Upper lobe of left lung (tissue), 6 donors: ENCODE data around the gene COL17A1. TPM values are rescaled to one million over a fixed set of nuclear protein-coding genes. Genes with fewer than 3 reads are reported as not detected.

Source experiments
- ATAC-seq, 2 donors: fragments of 200-7000 bp; cut with Tn5 transposase; one replicate each; pipeline ENCODE4 v1.9.1; 2022; ENCODE audit warnings: mild to moderate bottlenecking in 2 of 2, moderate library complexity in 2 of 2; ENCODE audit not compliant: low FRiP score in 2 of 2
- DNase-seq, 2 donors: peaks; one replicate each; pipeline ENCODE4 v3.0.0-alpha.2; 2019 to 2020
- H3K27ac ChIP-seq, 4 donors: fragments of 200-600 bp; sonication (generic); one replicate each; pipeline ENCODE4 v1.5.1; 2016 to 2019
- H3K27me3 ChIP-seq, 4 donors: fragments of 200-600 bp; sonication (generic); one replicate each; pipeline ENCODE4 v1.5.1; 2017 to 2019
- H3K36me3 ChIP-seq, 4 donors: fragments of 200-600 bp; sonication (generic); one replicate each; pipeline ENCODE4 v1.5.1; 2016 to 2019
- H3K4me1 ChIP-seq, 4 donors: fragments of 200-600 bp; sonication (generic); one replicate each; pipeline ENCODE4 v1.5.1; 2018 to 2019
- H3K4me3 ChIP-seq, 4 donors: fragments of 200-600 bp; sonication (generic); one replicate each; pipeline ENCODE4 v1.5.1; 2017 to 2019; ENCODE audit warnings: mild to moderate bottlenecking in 2 of 4, moderate library complexity in 1 of 4
- H3K9me3 ChIP-seq, 4 donors: fragments of 200-600 bp; sonication (generic); one replicate each; pipeline ENCODE4 v1.5.1; 2018 to 2019
- CTCF ChIP-seq, 6 experiments: fragments of 450-650 bp in 4 of 6; fragments of 200-600 bp in 2 of 6; sonication (generic) in 2 of 6; IDR thresholded peaks; one replicate each; pipeline ENCODE4 v1.5.1; 2016 to 2019; ENCODE audit warnings: antibody characterized with exemption in 6 of 6
- EP300 ChIP-seq, 4 donors: sonication (generic); formaldehyde crosslinking; IDR thresholded peaks; one replicate each; pipeline ENCODE4 v1.5.1; 2017; ENCODE audit warnings: antibody characterized with exemption in 4 of 4, control low read depth in 2 of 4
- POLR2A ChIP-seq, 4 donors: fragments of 450-650 bp; IDR thresholded peaks; one replicate each; pipeline ENCODE4 v1.5.1; 2016 to 2017; ENCODE audit warnings: antibody characterized with exemption in 4 of 4, mild to moderate bottlenecking in 2 of 4
- POLR2AphosphoS5 ChIP-seq, 2 donors: sonication (generic); formaldehyde crosslinking; IDR thresholded peaks; one replicate each; pipeline ENCODE4 v1.5.1; 2017; ENCODE audit warnings: antibody characterized with exemption in 2 of 2
- WGBS, 2 donors: methylation state at CpG; one replicate each; pipeline ENCODE4 v1.1.5; 2017 to 2018; 5-methylcytosine and 5-hydroxymethylcytosine counted together
- total RNA-seq, 6 donors: library from RNA; depleted of rRNA in 4 of 6; stranded (reverse); fragments of >200 nt in 4 of 6; gene quantifications; one replicate each; pipeline versions ENCODE4 v1.1.0 to v1.2.1, GENCODE V29; 2016 to 2021
- donor health status: DM: no; HTN: no; CAD: no; lungs with moderate emphysema.
- donor health status: DM: no; HTN: yes; CAD: no; lungs with severe emphysema.

Gene COL17A1
- total RNA-seq = 1 to 10 TPM; 1.0 to 2.0 (median 1.6) TPM

GRCh38 chr10:104085801-104086400 is at the start of gene COL17A1:
TSS of gene COL17A1 (minus strand) at chr10:104085880. CDS start at chr10:104080673, 5,207 bp downstream.
- no peaks in the 10 kb centered on the region for H3K9me3 ChIP-seq
- H3K27me3 ChIP-seq = no peaks in the 10 kb centered on the region
- DNase-seq (no peak), ATAC-seq (no peak)
- 87% methylated on average over 3 of the region's 3 CpGs for WGBS, 2 donors
- no peaks in the 10 kb centered on the region for H3K36me3 ChIP-seq
- H3K4me3 ChIP-seq = no peak within 1 kb of the TSS
- no peak for TF ChIP-seq CTCF (IDR thresholded peaks at IDR 0.05)
- TF ChIP-seq EP300 (IDR thresholded peaks at IDR 0.05) = no peak
- H3K4me1 ChIP-seq = peaks cover 0 to 6% (median under 1%) of the 10 kb centered on the region in 4 donors
- peak within 1 kb of the TSS in 1 of 4 donors; percentile 20 for H3K27ac ChIP-seq

- H3K4me3 ChIP-seq = no peak overlapping the region
- TF ChIP-seq POLR2AphosphoS5 (IDR thresholded peaks at IDR 0.05) (no peak), EP300 (IDR thresholded peaks at IDR 0.05) (no peak), POLR2A (IDR thresholded peaks at IDR 0.05) (no peak), CTCF (IDR thresholded peaks at IDR 0.05) (no peak)
- no peaks in the 10 kb centered on the region for H3K9me3 ChIP-seq
- ATAC-seq = no peak
- no peak for DNase-seq
- peaks cover 0 to 8% (median 2%) of the 10 kb centered on the region in 4 donors for H3K36me3 ChIP-seq
- no peak overlapping the region for H3K27ac ChIP-seq
- 32 to 35% methylated on average over 3 of the region's 3 CpGs for WGBS, 2 donors
- peaks cover 0 to 2% (median 0%) of the 10 kb centered on the region in 4 donors for H3K4me1 ChIP-seq
- no peaks in the 10 kb centered on the region for H3K27me3 ChIP-seq
Observed at GRCh38 chr10:104130041-104130440, 44.4 kb upstream of the COL17A1 start.

GRCh38 chr10:104128214-104128613 is 42.5 kb upstream of the COL17A1 start:
- DNase-seq = no peak
- TF ChIP-seq EP300 (IDR thresholded peaks at IDR 0.05) = no peak
- no peak for TF ChIP-seq POLR2A (IDR thresholded peaks at IDR 0.05)
- TF ChIP-seq POLR2AphosphoS5 (IDR thresholded peaks at IDR 0.05) = no peak
- TF ChIP-seq CTCF (IDR thresholded peaks at IDR 0.05) = no peak
- Histone ChIP-seq H3K27me3 (no peaks in the 10 kb centered on the region), H3K36me3 (peaks cover 0 to 9% (median 2%) of the 10 kb centered on the region in 4 donors), H3K27ac (no peak overlapping the region), H3K9me3 (no peaks in the 10 kb centered on the region), H3K4me1 (peaks cover 0 to 6% (median 2%) of the 10 kb centered on the region in 4 donors), H3K4me3 (no peak overlapping the region)
- WGBS, 2 donors = 80 to 94% methylated on average over 2 of the region's 2 CpGs
- no peak for ATAC-seq

- no peak for TF ChIP-seq EP300 (IDR thresholded peaks at IDR 0.05)
- TF ChIP-seq CTCF (IDR thresholded peaks at IDR 0.05) = no peak
- no peak for TF ChIP-seq POLR2AphosphoS5 (IDR thresholded peaks at IDR 0.05)
- no peak for TF ChIP-seq POLR2A (IDR thresholded peaks at IDR 0.05)
- H3K36me3 ChIP-seq = peaks cover 0 to 9% (median 2%) of the 10 kb centered on the region in 4 donors
- H3K9me3 ChIP-seq = no peaks in the 10 kb centered on the region
- H3K27me3 ChIP-seq = no peaks in the 10 kb centered on the region
- ATAC-seq = no peak
- no peak overlapping the region for H3K4me3 ChIP-seq
- no peak for DNase-seq
- no peak overlapping the region for H3K27ac ChIP-seq
- WGBS, 2 donors = 83 to 86% methylated on average over 2 of the region's 2 CpGs
- H3K4me1 ChIP-seq = peaks cover 0 to 14% (median 10%) of the 10 kb centered on the region in 4 donors
Observed at GRCh38 chr10:104127411-104127810, 41.7 kb upstream of the COL17A1 start.

GRCh38 chr10:104123397-104123796 is 37.7 kb upstream of the COL17A1 start:
- peak overlapping the region in 1 of 4 donors; percentile 95 for H3K27ac ChIP-seq
- no peak overlapping the region for H3K4me3 ChIP-seq
- TF ChIP-seq EP300 (IDR thresholded peaks at IDR 0.05) (no peak), CTCF (IDR thresholded peaks at IDR 0.05) (peak in 2 of 6 experiments; percentile 16 to 33)
- peaks cover 9 to 22% (median 15%) of the 10 kb centered on the region in 4 donors for H3K4me1 ChIP-seq
- H3K36me3 ChIP-seq = peaks cover 0 to 9% (median 2%) of the 10 kb centered on the region in 4 donors
- 62 to 70% methylated on average over 1 of the region's 1 CpG for WGBS, 2 donors
- no peaks in the 10 kb centered on the region for H3K9me3 ChIP-seq
- ATAC-seq (no peak), DNase-seq (no peak)
- no peaks in the 10 kb centered on the region for H3K27me3 ChIP-seq
